Vagina (tissue), 2 donors: ENCODE results near the gene ZNF57. TPM values are rescaled to one million over a fixed set of nuclear protein-coding genes. Genes with fewer than 3 reads are reported as not detected.
A peak's percentile ranks its signal among the peaks of the same experiment; 100 is the strongest.

Experiments used
- DNase-seq, 2 donors: peaks; one replicate each; pipeline ENCODE4 v3.0.0-alpha.2; 2017; ENCODE audit errors: extremely low spot score in 2 of 2
- H3K27ac ChIP-seq: fragments of 200-600 bp; sonication (generic); one replicate; pipeline ENCODE4 v1.5.1; 2019
- H3K27me3 ChIP-seq: fragments of 200-600 bp; sonication (generic); one replicate; pipeline ENCODE4 v1.5.1; 2019
- H3K36me3 ChIP-seq, 2 donors: fragments of 200-600 bp; sonication (generic); one replicate each; pipeline ENCODE4 v1.5.1; 2017 to 2019
- H3K4me1 ChIP-seq: fragments of 200-600 bp; sonication (generic); one replicate; pipeline ENCODE4 v1.5.1; 2019
- H3K4me3 ChIP-seq, 2 donors: fragments of 200-600 bp; sonication (generic); 1 replicate in 1 of 2; 2 replicates in 1 of 2; pipeline ENCODE4 v1.5.1; 2016 to 2019
- H3K9me3 ChIP-seq: fragments of 200-600 bp; sonication (generic); one replicate; pipeline ENCODE4 v1.5.1; 2019
- CTCF ChIP-seq, 3 experiments: fragments of 450-650 bp in 2 of 3; fragments of 200-600 bp in 1 of 3; sonication (generic) in 1 of 3; IDR thresholded peaks; one replicate each; pipeline ENCODE4 v1.5.1; 2017 to 2019; ENCODE audit warnings: antibody characterized with exemption in 3 of 3, mild to moderate bottlenecking in 2 of 3, moderate library complexity in 2 of 3
- POLR2A ChIP-seq, 2 donors: fragments of 450-650 bp; IDR thresholded peaks; one replicate each; pipeline ENCODE4 v1.6.1; 2017; ENCODE audit warnings: antibody characterized with exemption in 2 of 2, mild to moderate bottlenecking in 2 of 2, moderate library complexity in 2 of 2
- POLR2AphosphoS5 ChIP-seq, 2 donors: sonication (generic); formaldehyde crosslinking; IDR thresholded peaks; one replicate each; pipeline ENCODE4 v1.9.0; 2017; ENCODE audit warnings: antibody characterized with exemption in 2 of 2, mild to moderate bottlenecking in 2 of 2, low read depth in 1 of 2; ENCODE audit not compliant: insufficient read depth in 1 of 2
- intact Hi-C: fragments of 100-400 bp; cut with DNase I; formaldehyde crosslinking; loops from one replicate; pipeline ENCODE4 v1.15.1; 2023
- total RNA-seq: library from RNA; depleted of rRNA; stranded (reverse); fragments of >200 nt; gene quantifications from one replicate; pipeline ENCODE4 v1.2.3, GENCODE V29; 2016

Gene ZNF57
- total RNA-seq, 1 donor from 2014 or later = 7.4 TPM

GRCh38 chr19:2944775-2945574 is 44.2 kb downstream of the ZNF57 start, which contains the start of gene ZNF77:
TSS of gene ZNF77 (minus strand) at chr19:2944971. CDS start at chr19:2944840, 131 bp downstream.
- Histone ChIP-seq H3K27me3 (no peaks in the 10 kb centered on the region), H3K27ac (peak within 1 kb of the TSS; percentile 89), H3K9me3 (no peaks in the 10 kb centered on the region), H3K4me3 (peak within 1 kb of the TSS; percentile 63 to 92), H3K4me1 (peaks cover 25% of the 10 kb centered on the region), H3K36me3 (no peaks in the 10 kb centered on the region)
- TF ChIP-seq POLR2A (IDR thresholded peaks at IDR 0.05) (peak in 1 of 2 donors; percentile 21), CTCF (IDR thresholded peaks at IDR 0.05) (peak in 1 of 3 experiments; percentile 18), POLR2AphosphoS5 (IDR thresholded peaks at IDR 0.05; ENCODE audit: insufficient read depth in 1 of 2, low read depth in 1 of 2) (peak; percentile 88 to 94)
- DNase-seq = peak; percentile 100
- intact Hi-C loops = no loop called here

- H3K36me3 ChIP-seq = no peaks in the 10 kb centered on the region
- intact Hi-C loops = no loop called here
- H3K27ac ChIP-seq = peak overlapping the region; percentile 89
These were observed 45.0 kb downstream of the ZNF57 start for GRCh38 chr19:2945575-2946184.

GRCh38 chr19:2949939-2950285 is 49.2 kb downstream of the ZNF57 start:
- H3K27ac ChIP-seq = peak overlapping the region; percentile 95
- H3K4me3 ChIP-seq = peak overlapping the region; percentile 51 to 73
- no peaks in the 10 kb centered on the region for H3K9me3 ChIP-seq
- intact Hi-C loops = loop anchor here (10.0 kb wide), 1 partner anchor 155 kb away; no protein-coding TSS in a partner anchor
- H3K27me3 ChIP-seq = no peaks in the 10 kb centered on the region
- no peak for DNase-seq
- peaks cover 17% of the 10 kb centered on the region for H3K4me1 ChIP-seq
- TF ChIP-seq POLR2A (IDR thresholded peaks at IDR 0.05) (no peak), CTCF (IDR thresholded peaks at IDR 0.05) (no peak), POLR2AphosphoS5 (IDR thresholded peaks at IDR 0.05; ENCODE audit: insufficient read depth in 1 of 2, low read depth in 1 of 2) (no peak)
- no peaks in the 10 kb centered on the region for H3K36me3 ChIP-seq

More at GRCh38 chr19:2945575-2946184, 45.0 kb downstream of the ZNF57 start:
- no peak for DNase-seq
- TF ChIP-seq POLR2A (IDR thresholded peaks at IDR 0.05) (no peak), CTCF (IDR thresholded peaks at IDR 0.05) (no peak), POLR2AphosphoS5 (IDR thresholded peaks at IDR 0.05; ENCODE audit: insufficient read depth in 1 of 2, low read depth in 1 of 2) (no peak)
- Histone ChIP-seq H3K27me3 (no peaks in the 10 kb centered on the region), H3K4me1 (peaks cover 25% of the 10 kb centered on the region), H3K4me3 (peak overlapping the region; percentile 63 to 92), H3K9me3 (no peaks in the 10 kb centered on the region)

- intact Hi-C loops = loop anchor here (10.0 kb wide), 1 partner anchor 154 kb away; no protein-coding TSS in a partner anchor
- Histone ChIP-seq H3K4me1 (peaks cover 15% of the 10 kb centered on the region), H3K4me3 (peak overlapping the region; percentile 51 to 73), H3K27me3 (no peaks in the 10 kb centered on the region), H3K27ac (peak overlapping the region; percentile 95), H3K9me3 (no peaks in the 10 kb centered on the region), H3K36me3 (no peaks in the 10 kb centered on the region)
- no peak for TF ChIP-seq CTCF (IDR thresholded peaks at IDR 0.05)
- peak in 1 of 2 donors; percentile 89 for TF ChIP-seq POLR2A (IDR thresholded peaks at IDR 0.05)
- TF ChIP-seq POLR2AphosphoS5 (IDR thresholded peaks at IDR 0.05; ENCODE audit: insufficient read depth in 1 of 2, low read depth in 1 of 2) = peak; percentile 92 to 99
- peak; percentile 98 to 100 for DNase-seq
These were observed 49.8 kb downstream of the ZNF57 start for GRCh38 chr19:2950286-2951124.
